Esophagus squamous epithelium (tissue), 5 donors: Measurements from ENCODE around the gene SCLY. TPM values are rescaled to one million over a fixed set of nuclear protein-coding genes. Genes with fewer than 3 reads are reported as not detected.

Experiments used
- DNase-seq: peaks from one replicate; lab custom pipeline; 2025; lab: John Stamatoyannopoulos, UW
- H3K27ac ChIP-seq, 4 donors: fragments of 200-600 bp; sonication (generic); one replicate each; pipeline ENCODE4 v1.5.1; 2016 to 2019; ENCODE audit warnings: mild to moderate bottlenecking in 1 of 4
- H3K27me3 ChIP-seq, 4 donors: fragments of 200-600 bp; sonication (generic); 1 replicate in 3 of 4; 2 replicates in 1 of 4; pipeline versions ENCODE4 v1.5.1 to v1.6.0; 2017 to 2021; ENCODE audit warnings: antibody characterized with exemption in 1 of 4
- H3K36me3 ChIP-seq, 3 donors: fragments of 200-600 bp; sonication (generic); one replicate each; pipeline ENCODE4 v1.5.1; 2016 to 2019
- H3K4me1 ChIP-seq, 3 donors: fragments of 200-600 bp; sonication (generic); one replicate each; pipeline ENCODE4 v1.5.1; 2017 to 2019
- H3K4me3 ChIP-seq, 4 donors: fragments of 200-600 bp; sonication (generic); 1 replicate in 3 of 4; 2 replicates in 1 of 4; pipeline ENCODE4 v1.5.1; 2016 to 2019; ENCODE audit warnings: mild to moderate bottlenecking in 2 of 4, moderate library complexity in 1 of 4
- H3K9me3 ChIP-seq, 3 donors: fragments of 200-600 bp; sonication (generic); one replicate each; pipeline ENCODE4 v1.5.1; 2016 to 2019
- CTCF ChIP-seq, 6 experiments: fragments of 450-650 bp in 4 of 6; fragments of 200-600 bp in 2 of 6; sonication (generic) in 2 of 6; IDR thresholded peaks; one replicate each; pipeline ENCODE4 v1.5.1; 2016 to 2019; ENCODE audit warnings: antibody characterized with exemption in 6 of 6, mild to moderate bottlenecking in 4 of 6, moderate library complexity in 4 of 6
- POLR2A ChIP-seq, 4 donors: fragments of 450-650 bp; IDR thresholded peaks; one replicate each; pipeline ENCODE4 v1.6.1; 2017; ENCODE audit warnings: antibody characterized with exemption in 4 of 4, mild to moderate bottlenecking in 4 of 4, moderate library complexity in 3 of 4
- WGBS, 2 donors: methylation state at CpG; one replicate each; pipeline ENCODE4 v1.1.5; 2018; 5-methylcytosine and 5-hydroxymethylcytosine counted together
- intact Hi-C: fragments of 100-400 bp; cut with DNase I; formaldehyde crosslinking; loops from one replicate; pipeline ENCODE4 v1.15.0; 2022
- total RNA-seq, 4 donors: library from RNA; depleted of rRNA; stranded (reverse); fragments of >200 nt; gene quantifications; one replicate each; pipeline ENCODE4 v1.1.0, GENCODE V29; 2016
- donor health status: DM: yes; HTN: yes; CAD: no.

The SCLY gene
- total RNA-seq, 4 donors from 2014 or later, result 3.0 to 14.0 (median 11.4) TPM

GRCh38 chr2:238098901-238099713, 38.3 kb downstream of the SCLY start:
- intact Hi-C loops, result no loop called here
- Histone ChIP-seq H3K27me3 (no peaks in the 10 kb centered on the region), H3K27ac (peak overlapping the region in 2 of 4 donors; percentile 54 to 69), H3K4me3 (no peak overlapping the region), H3K9me3 (no peaks in the 10 kb centered on the region), H3K36me3 (no peaks in the 10 kb centered on the region), H3K4me1 (peaks cover 0 to 14% (median 0%) of the 10 kb centered on the region in 3 donors)
- no peak for DNase-seq
- 66 to 74% methylated on average over 17 of the region's 17 CpGs for WGBS, 2 donors
- no peak for TF ChIP-seq POLR2A (IDR thresholded peaks at IDR 0.05)

GRCh38 chr2:238099714-238100048, 38.9 kb downstream of the SCLY start:
- H3K4me3 ChIP-seq, result no peak overlapping the region
- H3K9me3 ChIP-seq, result no peaks in the 10 kb centered on the region
- no peaks in the 10 kb centered on the region for H3K36me3 ChIP-seq
- no peaks in the 10 kb centered on the region for H3K27me3 ChIP-seq
- intact Hi-C loops, result no loop called here
- TF ChIP-seq POLR2A (IDR thresholded peaks at IDR 0.05), result no peak
- TF ChIP-seq CTCF (IDR thresholded peaks at IDR 0.05), result no peak
- H3K27ac ChIP-seq, result peak overlapping the region in 1 of 4 donors; percentile 9
- peaks cover 0 to 14% (median 0%) of the 10 kb centered on the region in 3 donors for H3K4me1 ChIP-seq
- 66% methylated on average over 2 of the region's 10 CpGs; no CpG with 5 or more reads in 1 of the 2 donors for WGBS, 2 donors
- DNase-seq, result no peak

GRCh38 chr2:238100049-238100820, 39.4 kb downstream of the SCLY start, which contains the start of gene ESPNL:
ESPNL (plus strand) TSS chr2:238100340; CDS start chr2:238100420, 80 bp downstream.
- TF ChIP-seq CTCF (IDR thresholded peaks at IDR 0.05), result no peak
- no peak for TF ChIP-seq POLR2A (IDR thresholded peaks at IDR 0.05)
- Histone ChIP-seq H3K9me3 (no peaks in the 10 kb centered on the region), H3K4me3 (no peak within 1 kb of the TSS), H3K36me3 (no peaks in the 10 kb centered on the region), H3K4me1 (peaks cover 0 to 14% (median 0%) of the 10 kb centered on the region in 3 donors), H3K27ac (peak within 1 kb of the TSS in 1 of 4 donors; percentile 9), H3K27me3 (no peaks in the 10 kb centered on the region)
- WGBS, 2 donors, result 67% methylated on average over 3 of the region's 38 CpGs; no CpG with 5 or more reads in 1 of the 2 donors
- intact Hi-C loops, result no loop called here
- DNase-seq, result no peak

GRCh38 chr2:238100821-238101771, 40.3 kb downstream of the SCLY start:
- DNase-seq, result no peak
- no peaks in the 10 kb centered on the region for H3K36me3 ChIP-seq
- intact Hi-C loops, result no loop called here
- H3K27ac ChIP-seq, result no peak overlapping the region
- TF ChIP-seq POLR2A (IDR thresholded peaks at IDR 0.05) (no peak), CTCF (IDR thresholded peaks at IDR 0.05) (no peak)
- H3K9me3 ChIP-seq, result no peaks in the 10 kb centered on the region
- WGBS, 2 donors, result 71 to 80% methylated on average over 4 to 5 of the region's 28 CpGs
- H3K4me1 ChIP-seq, result peaks cover 0 to 14% (median 0%) of the 10 kb centered on the region in 3 donors
- peaks cover 0 to under 1% (median 0%) of the 10 kb centered on the region in 4 donors for H3K27me3 ChIP-seq
- H3K4me3 ChIP-seq, result no peak overlapping the region
